ENCODE measurements around the gene C2CD3.

- no peak for TF ChIP-seq POLR2A (IDR thresholded peaks at IDR 0.05)
- no peak for TF ChIP-seq CTCF (IDR thresholded peaks at IDR 0.05)
- TF ChIP-seq POLR2AphosphoS5 (IDR thresholded peaks at IDR 0.05): no peak
- TF ChIP-seq EP300 (IDR thresholded peaks at IDR 0.05): no peak
These were observed 73.0 kb downstream of the C2CD3 start for GRCh38 chr11:74097686-74098237.

All from gastroesophageal sphincter (tissue), 3 donors.